ENCODE results near the gene ARHGAP18. TPM values are rescaled to one million over a fixed set of nuclear protein-coding genes. Genes with fewer than 3 reads are reported as not detected.
A peak's percentile ranks its signal among the peaks of the same experiment; 100 is the strongest.

ARHGAP18 gene
- total and polyA plus RNA-seq, 2 of the 13 experiments (the other 11 are each of a cell fraction or from before 2014, with no cell fraction given), result 58.2 to 115 TPM

DNA sequence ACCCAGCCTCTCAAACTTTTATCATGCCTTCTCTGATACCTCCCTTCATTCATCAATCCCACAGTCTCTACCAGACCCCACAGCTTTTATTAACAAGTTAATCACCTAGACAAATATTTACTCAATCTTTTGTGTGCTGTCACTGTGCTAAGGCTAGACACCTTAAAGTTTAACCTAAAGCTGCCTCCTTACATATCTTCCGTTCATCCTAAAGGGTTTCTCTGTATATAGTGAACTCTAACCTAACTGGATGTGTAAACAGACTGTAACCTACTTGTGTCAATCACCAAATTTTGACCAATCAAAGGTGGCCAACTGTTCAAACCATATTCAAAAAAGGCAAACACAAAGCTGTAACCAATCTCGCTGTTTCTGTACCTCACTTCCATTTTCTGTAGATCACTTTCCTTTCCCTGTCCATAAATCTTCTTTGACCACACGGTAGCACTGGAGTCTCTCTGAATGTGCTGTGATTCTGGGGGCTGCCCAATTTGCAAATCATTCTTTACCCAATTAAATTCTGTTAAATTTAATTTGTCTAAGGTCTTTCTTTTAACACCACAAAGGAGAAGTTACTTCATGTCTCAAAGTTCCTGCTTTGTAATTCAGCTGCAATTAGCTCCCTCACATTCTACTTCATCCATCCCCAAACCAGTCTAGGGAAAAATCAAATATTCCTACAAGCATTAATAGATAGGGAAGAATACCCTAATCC lies 72.5 kb downstream of the ARHGAP18 start (continued):
- TF ChIP-seq CHD4 (IDR thresholded peaks at IDR 0.05; ENCODE audit: borderline replicate concordance, low read length), result 0 out of 2 replicates have a peak, but pooled peaks have one; percentile 59
- TF ChIP-seq ZBTB1 (CRISPR knock-in tag; IDR thresholded peaks at IDR 0.05; ENCODE audit: borderline replicate concordance), result no peak
- no peak for TF ChIP-seq ZNF12 (CRISPR knock-in tag; IDR thresholded peaks at IDR 0.05)
- TF ChIP-seq NFYC (CRISPR knock-in tag; IDR thresholded peaks at IDR 0.05), result peak; percentile 80
- TF ChIP-seq, protein P1, sequence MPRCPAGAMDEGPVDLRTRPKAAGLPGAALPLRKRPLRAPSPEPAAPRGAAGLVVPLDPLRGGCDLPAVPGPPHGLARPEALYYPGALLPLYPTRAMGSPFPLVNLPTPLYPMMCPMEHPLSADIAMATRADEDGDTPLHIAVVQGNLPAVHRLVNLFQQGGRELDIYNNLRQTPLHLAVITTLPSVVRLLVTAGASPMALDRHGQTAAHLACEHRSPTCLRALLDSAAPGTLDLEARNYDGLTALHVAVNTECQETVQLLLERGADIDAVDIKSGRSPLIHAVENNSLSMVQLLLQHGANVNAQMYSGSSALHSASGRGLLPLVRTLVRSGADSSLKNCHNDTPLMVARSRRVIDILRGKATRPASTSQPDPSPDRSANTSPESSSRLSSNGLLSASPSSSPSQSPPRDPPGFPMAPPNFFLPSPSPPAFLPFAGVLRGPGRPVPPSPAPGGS (CRISPR knock-in tag; IDR thresholded peaks at IDR 0.05), result no peak
- TF ChIP-seq ZNF230 (CRISPR knock-in tag; IDR thresholded peaks at IDR 0.05), result no peak
- no peak for TF ChIP-seq BRCA1 (CRISPR knock-in tag; IDR thresholded peaks at IDR 0.05)
- no peak for TF ChIP-seq ZNF468 (CRISPR knock-in tag; IDR thresholded peaks at IDR 0.05)
- peak; percentile 11; the same call in 1 of the 2 replicates for TF ChIP-seq CREM (IDR thresholded peaks at IDR 0.05)
- no peak for TF ChIP-seq CREM (CRISPR knock-in tag; IDR thresholded peaks at IDR 0.05)
- no peak for TF ChIP-seq ZSCAN12 (CRISPR knock-in tag; IDR thresholded peaks at IDR 0.05)
- TF ChIP-seq, protein P2, sequence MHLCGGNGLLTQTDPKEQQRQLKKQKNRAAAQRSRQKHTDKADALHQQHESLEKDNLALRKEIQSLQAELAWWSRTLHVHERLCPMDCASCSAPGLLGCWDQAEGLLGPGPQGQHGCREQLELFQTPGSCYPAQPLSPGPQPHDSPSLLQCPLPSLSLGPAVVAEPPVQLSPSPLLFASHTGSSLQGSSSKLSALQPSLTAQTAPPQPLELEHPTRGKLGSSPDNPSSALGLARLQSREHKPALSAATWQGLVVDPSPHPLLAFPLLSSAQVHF (CRISPR knock-in tag; IDR thresholded peaks at IDR 0.05), result no peak
- TF ChIP-seq, protein P3, sequence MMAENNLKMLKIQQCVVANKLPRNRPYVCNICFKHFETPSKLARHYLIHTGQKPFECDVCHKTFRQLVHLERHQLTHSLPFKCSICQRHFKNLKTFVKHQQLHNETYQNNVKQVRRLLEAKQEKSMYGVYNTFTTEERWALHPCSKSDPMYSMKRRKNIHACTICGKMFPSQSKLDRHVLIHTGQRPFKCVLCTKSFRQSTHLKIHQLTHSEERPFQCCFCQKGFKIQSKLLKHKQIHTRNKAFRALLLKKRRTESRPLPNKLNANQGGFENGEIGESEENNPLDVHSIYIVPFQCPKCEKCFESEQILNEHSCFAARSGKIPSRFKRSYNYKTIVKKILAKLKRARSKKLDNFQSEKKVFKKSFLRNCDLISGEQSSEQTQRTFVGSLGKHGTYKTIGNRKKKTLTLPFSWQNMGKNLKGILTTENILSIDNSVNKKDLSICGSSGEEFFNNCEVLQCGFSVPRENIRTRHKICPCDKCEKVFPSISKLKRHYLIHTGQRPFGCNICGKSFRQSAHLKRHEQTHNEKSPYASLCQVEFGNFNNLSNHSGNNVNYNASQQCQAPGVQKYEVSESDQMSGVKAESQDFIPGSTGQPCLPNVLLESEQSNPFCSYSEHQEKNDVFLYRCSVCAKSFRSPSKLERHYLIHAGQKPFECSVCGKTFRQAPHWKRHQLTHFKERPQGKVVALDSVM (CRISPR knock-in tag; IDR thresholded peaks at IDR 0.05), result peak; percentile 46; the same call in 1 of the 2 replicates
- no peak for TF ChIP-seq SIN3B (IDR thresholded peaks at IDR 0.05; ENCODE audit: low read length)
- TF ChIP-seq, protein P4, sequence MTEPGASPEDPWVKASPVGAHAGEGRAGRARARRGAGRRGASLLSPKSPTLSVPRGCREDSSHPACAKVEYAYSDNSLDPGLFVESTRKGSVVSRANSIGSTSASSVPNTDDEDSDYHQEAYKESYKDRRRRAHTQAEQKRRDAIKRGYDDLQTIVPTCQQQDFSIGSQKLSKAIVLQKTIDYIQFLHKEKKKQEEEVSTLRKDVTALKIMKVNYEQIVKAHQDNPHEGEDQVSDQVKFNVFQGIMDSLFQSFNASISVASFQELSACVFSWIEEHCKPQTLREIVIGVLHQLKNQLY (CRISPR knock-in tag; IDR thresholded peaks at IDR 0.05), result no peak
- TF ChIP-seq SMC3 (IDR thresholded peaks at IDR 0.05; ENCODE audit: low read length), result no peak
- TF ChIP-seq, protein P5, sequence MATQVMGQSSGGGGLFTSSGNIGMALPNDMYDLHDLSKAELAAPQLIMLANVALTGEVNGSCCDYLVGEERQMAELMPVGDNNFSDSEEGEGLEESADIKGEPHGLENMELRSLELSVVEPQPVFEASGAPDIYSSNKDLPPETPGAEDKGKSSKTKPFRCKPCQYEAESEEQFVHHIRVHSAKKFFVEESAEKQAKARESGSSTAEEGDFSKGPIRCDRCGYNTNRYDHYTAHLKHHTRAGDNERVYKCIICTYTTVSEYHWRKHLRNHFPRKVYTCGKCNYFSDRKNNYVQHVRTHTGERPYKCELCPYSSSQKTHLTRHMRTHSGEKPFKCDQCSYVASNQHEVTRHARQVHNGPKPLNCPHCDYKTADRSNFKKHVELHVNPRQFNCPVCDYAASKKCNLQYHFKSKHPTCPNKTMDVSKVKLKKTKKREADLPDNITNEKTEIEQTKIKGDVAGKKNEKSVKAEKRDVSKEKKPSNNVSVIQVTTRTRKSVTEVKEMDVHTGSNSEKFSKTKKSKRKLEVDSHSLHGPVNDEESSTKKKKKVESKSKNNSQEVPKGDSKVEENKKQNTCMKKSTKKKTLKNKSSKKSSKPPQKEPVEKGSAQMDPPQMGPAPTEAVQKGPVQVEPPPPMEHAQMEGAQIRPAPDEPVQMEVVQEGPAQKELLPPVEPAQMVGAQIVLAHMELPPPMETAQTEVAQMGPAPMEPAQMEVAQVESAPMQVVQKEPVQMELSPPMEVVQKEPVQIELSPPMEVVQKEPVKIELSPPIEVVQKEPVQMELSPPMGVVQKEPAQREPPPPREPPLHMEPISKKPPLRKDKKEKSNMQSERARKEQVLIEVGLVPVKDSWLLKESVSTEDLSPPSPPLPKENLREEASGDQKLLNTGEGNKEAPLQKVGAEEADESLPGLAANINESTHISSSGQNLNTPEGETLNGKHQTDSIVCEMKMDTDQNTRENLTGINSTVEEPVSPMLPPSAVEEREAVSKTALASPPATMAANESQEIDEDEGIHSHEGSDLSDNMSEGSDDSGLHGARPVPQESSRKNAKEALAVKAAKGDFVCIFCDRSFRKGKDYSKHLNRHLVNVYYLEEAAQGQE (IDR thresholded peaks at IDR 0.05; ENCODE audit: borderline replicate concordance in 1 of 2, low read depth in 1 of 2, low read length in 2 of 2), result no peak
- TF ChIP-seq ASH2L (IDR thresholded peaks at IDR 0.05; ENCODE audit: insufficient read length, low read depth, low read length), result no peak
- TF ChIP-seq KDM3A (CRISPR knock-in tag; IDR thresholded peaks at IDR 0.05; ENCODE audit: low read depth), result no peak
- no peak for TF ChIP-seq SOX6 (IDR thresholded peaks at IDR 0.05)
- TF ChIP-seq SOX6 (CRISPR knock-in tag; IDR thresholded peaks at IDR 0.05), result peak; percentile 55
- no peak for TF ChIP-seq SKI (IDR thresholded peaks at IDR 0.05; ENCODE audit: partially characterized antibody)
